HG03097 (cell line): ENCODE results near the gene FAM53B.

Experiments used
- ATAC-seq: cut with Tn5 transposase; IDR thresholded peaks from one replicate; pipeline ENCODE4 v1.9.1; 2021; ENCODE audit not compliant: unreplicated experiment, low FRiP score

FAM53B gene

GRCh38 chr10:124667425-124668345 lies 76.5 kb downstream of the FAM53B start:
- ATAC-seq: no peak

- no peak for ATAC-seq
Measured at GRCh38 chr10:124666494-124666893, 77.7 kb downstream of the FAM53B start.

DNA sequence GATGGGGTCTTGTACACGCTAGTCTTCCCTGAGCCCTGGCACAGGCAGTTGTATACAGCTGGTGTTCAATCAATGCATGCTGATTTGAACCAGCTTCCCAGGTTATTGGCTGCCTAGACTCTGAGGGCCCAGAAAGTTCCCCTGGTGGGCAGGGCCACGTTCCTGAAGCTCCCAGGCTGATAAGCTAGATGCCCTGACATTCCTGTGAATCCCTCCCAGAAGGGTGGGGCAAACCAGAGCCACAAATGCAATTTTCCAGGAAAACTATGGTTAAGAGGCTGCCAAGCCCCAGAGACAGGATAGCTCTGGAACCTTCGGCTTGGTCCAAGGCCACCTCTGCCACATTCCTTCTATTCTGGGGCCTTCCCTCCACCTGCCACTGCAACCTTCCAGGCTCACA lies 78.2 kb downstream of the FAM53B start:
- no peak for ATAC-seq

GRCh38 chr10:124665558-124665957 lies 78.6 kb downstream of the FAM53B start:
- no peak for ATAC-seq

DNA sequence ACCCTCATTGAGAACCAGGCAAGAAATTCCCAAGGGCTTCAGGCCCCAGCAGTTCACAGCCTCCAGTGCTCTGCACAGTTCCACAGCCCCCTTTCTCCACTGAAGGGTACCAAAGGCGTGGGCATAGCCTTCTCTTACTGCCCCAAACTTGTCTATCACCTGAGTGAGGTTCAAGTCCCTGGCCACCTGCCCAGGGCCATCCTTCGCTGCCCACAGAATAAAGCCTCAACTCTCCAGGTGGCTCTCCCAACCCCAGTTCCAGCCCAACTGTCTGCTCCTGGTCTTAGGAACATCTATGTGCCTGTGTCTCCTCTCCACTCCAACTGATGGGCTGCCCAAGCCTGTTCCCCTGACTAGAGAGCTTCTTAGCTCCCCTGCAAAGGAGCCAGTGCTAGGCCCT lies 79.1 kb downstream of the FAM53B start:
- no peak for ATAC-seq

GRCh38 chr10:124663766-124664360 lies 80.3 kb downstream of the FAM53B start:
- no peak for ATAC-seq

DNA sequence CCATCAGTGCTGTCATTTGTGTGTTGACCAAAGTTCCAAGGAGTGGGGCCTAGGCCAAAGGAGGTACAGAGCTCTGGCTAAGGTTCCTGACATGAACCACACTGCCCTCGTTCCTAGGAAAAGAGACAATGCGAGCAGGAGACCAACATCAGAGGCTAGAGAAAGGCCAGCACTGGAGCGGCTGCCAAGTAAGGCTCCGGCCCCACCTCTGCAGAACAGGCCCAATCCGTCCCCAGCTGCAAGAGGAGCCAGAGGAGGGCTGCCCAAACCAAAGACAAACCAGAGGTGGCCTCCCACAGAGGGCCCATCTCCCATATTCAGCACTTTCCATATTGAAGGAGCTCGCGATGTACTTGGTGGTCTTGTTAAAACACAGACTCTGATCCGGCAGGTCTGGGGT lies 81.0 kb downstream of the FAM53B start:
- ATAC-seq: no peak

DNA sequence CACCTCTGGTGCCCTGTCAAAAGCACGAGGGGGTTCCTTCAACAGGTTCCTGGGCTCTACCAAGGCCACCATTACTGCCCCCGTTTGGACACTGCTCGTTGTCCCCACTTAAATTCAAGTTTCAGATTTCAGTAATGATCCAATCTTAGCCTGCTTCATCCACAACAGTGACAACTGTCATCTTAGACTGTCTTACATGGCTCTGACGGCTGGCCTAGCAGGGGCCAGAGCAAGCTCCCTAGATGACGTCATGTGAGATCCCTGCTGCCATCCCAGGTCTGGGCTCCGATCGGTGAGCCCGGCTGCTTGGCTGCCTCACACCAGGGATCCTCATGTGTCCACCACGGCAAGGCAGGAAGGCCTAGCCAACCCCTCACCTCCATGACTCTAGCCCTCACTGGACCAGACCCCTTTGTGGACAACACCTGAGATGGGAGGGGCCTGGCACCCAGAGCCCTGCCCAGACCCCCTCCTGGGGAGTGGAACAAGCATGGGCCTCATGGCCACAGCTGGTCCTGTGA lies 82.5 kb downstream of the FAM53B start:
- ATAC-seq: no peak

DNA sequence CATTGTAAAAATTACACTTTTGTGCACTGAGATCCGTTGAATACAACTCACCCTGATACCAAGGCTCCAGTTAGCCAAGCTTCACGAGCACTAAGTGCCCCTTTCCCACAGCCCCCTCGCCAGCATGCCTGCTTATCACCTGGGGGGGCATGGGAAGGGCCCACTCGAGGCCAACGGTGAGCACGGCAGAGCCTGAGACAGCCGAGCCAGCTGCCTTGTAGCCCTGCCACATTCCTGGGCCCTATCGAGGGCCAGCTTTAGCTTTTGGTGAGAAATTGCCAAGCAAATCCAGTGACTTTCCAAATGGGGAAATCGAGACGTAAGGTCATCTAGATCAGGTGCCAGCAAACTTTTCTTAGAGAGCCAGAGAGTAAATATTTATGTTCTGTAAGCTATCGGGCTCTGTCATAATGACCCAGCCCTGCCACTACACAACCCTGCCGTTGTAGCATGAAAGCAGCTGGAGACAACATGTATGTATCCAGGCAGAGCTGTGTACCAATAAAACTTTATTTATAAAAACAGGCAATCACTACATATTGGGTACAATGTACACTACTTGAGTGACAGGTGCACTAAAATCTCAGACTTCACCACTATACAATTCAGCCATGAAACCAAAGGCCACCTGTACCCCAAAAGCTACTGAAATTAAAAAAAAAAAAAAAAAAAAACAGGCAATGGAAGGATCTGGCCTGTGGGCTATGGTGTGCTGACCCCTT lies 83.6 kb downstream of the FAM53B start:
- ATAC-seq: no peak

DNA sequence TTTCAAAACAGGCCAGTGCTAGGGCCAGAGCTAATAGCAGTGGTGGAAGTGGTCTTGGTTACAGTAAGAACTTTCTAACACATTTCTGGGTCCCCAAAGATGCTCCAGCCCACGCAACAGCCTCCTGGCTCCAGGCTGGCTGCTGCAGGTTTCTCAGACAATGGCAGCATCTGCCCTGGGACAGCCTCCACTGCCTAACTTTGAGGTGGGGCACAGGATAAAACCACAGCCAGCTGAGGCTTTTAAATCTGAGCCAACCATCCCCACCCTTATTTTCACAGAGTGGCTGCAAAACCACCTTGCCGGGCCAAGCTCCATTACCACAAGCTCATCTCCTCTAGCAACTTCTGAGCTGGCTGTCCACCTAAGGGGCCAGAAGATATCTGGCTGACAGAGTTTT lies 84.8 kb downstream of the FAM53B start:
- ATAC-seq: no peak

- ATAC-seq: no peak
Measured at GRCh38 chr10:124658591-124659242, 85.5 kb downstream of the FAM53B start.

- no peak for ATAC-seq
Measured at GRCh38 chr10:124657806-124658205, 86.4 kb downstream of the FAM53B start.

DNA sequence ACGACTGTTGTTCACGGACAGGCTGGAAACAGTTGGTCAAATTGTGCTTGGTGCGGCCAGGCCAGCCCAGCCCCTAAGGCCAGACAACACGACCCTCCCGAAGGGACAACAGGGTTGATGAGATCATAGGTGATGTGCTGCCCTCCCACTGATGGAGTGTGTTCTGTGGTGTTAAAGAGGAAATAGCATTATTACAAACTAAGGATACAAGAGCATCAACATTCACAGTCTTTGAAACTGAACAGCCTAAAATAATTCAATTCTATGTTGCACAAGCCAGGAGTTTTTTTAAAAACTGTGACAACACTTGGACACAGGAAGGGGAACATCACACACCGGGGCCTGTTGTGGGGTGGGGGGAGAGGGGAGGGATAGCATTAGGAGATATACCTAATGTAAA lies 87.6 kb downstream of the FAM53B start:
- ATAC-seq: no peak

- ATAC-seq: no peak
Measured at GRCh38 chr10:124656113-124656490, 88.1 kb downstream of the FAM53B start.

GRCh38 chr10:124655191-124656112 lies 88.7 kb downstream of the FAM53B start:
- ATAC-seq: no peak

- ATAC-seq: no peak
Measured at GRCh38 chr10:124654686-124655085, 89.5 kb downstream of the FAM53B start.

DNA sequence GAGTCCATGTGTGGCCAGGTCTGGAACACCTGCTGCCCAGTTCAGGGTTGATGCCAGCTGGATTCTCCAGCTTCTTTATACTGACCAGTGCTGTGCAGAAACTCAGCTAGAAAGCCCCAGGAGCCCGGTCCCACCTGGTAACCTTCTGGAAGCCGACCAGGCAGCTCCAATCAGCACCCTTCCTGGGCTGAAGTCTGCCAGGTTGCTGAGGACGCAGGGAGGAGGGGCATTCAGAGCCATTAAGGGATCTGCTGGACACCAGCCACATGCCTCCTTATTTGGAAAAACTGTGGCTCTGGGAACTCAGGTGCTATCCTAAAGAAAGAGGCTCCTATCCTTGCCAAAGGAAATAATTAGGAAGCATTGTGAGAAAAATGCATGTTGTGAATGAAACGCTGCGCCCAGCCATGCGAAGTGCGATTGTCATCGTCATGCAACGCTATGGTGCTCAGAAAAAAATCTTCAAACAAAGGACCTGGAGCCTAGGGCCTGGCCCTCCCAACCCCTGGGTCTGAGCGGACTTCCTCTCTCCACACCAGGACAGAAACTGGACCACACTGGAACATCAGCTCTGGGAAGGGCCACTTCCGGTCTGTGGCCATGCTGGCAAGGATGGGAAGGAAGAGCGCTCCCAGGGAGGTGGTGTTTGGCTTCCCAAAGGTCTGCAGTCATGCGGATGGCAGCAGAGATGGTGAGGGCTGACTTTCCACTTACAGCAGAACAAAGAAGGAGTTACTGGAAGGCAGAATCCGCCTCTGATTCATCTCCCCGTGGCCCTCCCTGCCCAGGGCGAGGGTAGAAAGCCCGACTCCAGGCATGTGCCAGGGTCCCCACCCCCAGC lies 90.1 kb downstream of the FAM53B start:
- no peak for ATAC-seq

GRCh38 chr10:124653311-124653710 lies 90.9 kb downstream of the FAM53B start:
- no peak for ATAC-seq

- no peak for ATAC-seq
Measured at GRCh38 chr10:124652701-124653100, 91.5 kb downstream of the FAM53B start.
